ENCODE data around the gene TPP2. TPM values are rescaled to one million over a fixed set of nuclear protein-coding genes. Genes with fewer than 3 reads are reported as not detected.

Gene TPP2
- total RNA-seq, 1 experiment from 2014 or later = 58.9 TPM

DNA sequence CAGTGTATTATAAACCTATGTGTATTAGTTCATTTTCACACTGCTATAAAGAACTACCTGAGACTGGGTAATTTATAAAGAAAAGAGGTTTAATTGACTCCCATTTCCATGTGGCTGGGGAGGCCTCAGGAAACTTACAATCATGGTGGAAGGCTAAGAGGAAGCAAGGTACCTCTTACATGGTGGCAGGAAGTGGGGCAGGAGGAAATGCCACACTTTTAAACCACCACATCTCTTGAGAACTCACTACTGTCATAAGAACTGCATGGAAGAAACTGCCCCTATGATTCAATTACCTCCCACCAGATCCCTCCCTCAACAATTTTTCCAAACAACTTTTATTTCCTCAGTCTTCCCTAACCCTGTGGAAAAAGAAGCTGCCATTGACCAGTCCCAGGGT, 14.5 kb upstream of the TPP2 start:
- H3K4me1 Mint-ChIP-seq (ENCODE audit: low read depth, unreplicated experiment) = no peaks in the 10 kb centered on the region
- 0 out of 2 replicates have a peak, but pooled peaks cover 1% of the 10 kb centered on the region for H3K27me3 ChIP-seq (replicated peaks; ENCODE audit: control insufficient read depth, insufficient read depth, low read length)
- TF ChIP-seq, protein P1, sequence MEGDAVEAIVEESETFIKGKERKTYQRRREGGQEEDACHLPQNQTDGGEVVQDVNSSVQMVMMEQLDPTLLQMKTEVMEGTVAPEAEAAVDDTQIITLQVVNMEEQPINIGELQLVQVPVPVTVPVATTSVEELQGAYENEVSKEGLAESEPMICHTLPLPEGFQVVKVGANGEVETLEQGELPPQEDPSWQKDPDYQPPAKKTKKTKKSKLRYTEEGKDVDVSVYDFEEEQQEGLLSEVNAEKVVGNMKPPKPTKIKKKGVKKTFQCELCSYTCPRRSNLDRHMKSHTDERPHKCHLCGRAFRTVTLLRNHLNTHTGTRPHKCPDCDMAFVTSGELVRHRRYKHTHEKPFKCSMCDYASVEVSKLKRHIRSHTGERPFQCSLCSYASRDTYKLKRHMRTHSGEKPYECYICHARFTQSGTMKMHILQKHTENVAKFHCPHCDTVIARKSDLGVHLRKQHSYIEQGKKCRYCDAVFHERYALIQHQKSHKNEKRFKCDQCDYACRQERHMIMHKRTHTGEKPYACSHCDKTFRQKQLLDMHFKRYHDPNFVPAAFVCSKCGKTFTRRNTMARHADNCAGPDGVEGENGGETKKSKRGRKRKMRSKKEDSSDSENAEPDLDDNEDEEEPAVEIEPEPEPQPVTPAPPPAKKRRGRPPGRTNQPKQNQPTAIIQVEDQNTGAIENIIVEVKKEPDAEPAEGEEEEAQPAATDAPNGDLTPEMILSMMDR (IDR thresholded peaks at IDR 0.05; ENCODE audit: insufficient read depth in 1 of 2, low read depth in 1 of 2, low read length in 1 of 2, severe bottlenecking in 1 of 2, unreplicated experiment in 1 of 2) = no peak
- H3K4me1 ChIP-seq = no peaks in the 10 kb centered on the region
- peaks cover 6% of the 10 kb centered on the region for H3K27me3 Mint-ChIP-seq (ENCODE audit: insufficient read depth, unreplicated experiment)
- no peak overlapping the region for H3K27ac Mint-ChIP-seq (ENCODE audit: unreplicated experiment)
- no peak overlapping the region for H3K4me3 ChIP-seq (ENCODE audit: low read depth, low read length)
- POLR2A ChIA-PET = no interaction called here
- BruUV-seq (replicated peaks) = no TSS peak
- H3K9me3 Mint-ChIP-seq (ENCODE audit: unreplicated experiment) = no peaks in the 10 kb centered on the region
- no peak for DNase-seq
- no peak overlapping the region for H3K4me3 Mint-ChIP-seq (ENCODE audit: unreplicated experiment)
- intact Hi-C loops (cut with micrococcal nuclease; ENCODE audit: unreplicated experiment) = no loop called here
- H3K9me3 ChIP-seq = no peaks in the 10 kb centered on the region
- no peaks in the 10 kb centered on the region for H3K36me3 ChIP-seq (ENCODE audit: control insufficient read depth, insufficient read depth, low read length)
- H3K36me3 Mint-ChIP-seq (ENCODE audit: insufficient read depth, unreplicated experiment) = no peaks in the 10 kb centered on the region
- CTCF ChIA-PET = interaction anchor here (0.6 to 1.1 kb wide), 3 partner anchors 10 to 143 kb away, joined by 3 to 5 read pairs (median 5); no protein-coding TSS in a partner anchor

DNA sequence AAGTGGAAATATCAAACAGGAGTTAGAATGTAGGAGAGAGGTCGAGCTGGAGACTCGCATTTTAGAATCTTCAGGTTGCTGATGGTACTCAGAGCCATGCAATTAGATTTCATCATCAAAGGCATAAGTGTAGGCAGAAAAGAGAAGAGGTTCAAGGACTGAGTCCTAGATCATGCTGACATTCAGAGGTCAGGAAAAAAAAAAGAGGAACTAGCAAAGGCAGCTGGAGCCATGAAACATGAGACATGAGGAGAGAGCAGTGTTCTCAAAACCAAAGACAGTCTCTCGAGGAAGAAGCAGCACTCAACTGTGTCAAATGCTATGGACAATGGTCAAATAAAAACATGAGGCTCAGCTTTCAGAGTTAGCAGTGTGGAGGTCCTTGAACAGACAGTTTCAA, 12.4 kb upstream of the TPP2 start:
- H3K4me1 Mint-ChIP-seq (ENCODE audit: low read depth, unreplicated experiment) = no peaks in the 10 kb centered on the region
- H3K27ac Mint-ChIP-seq (ENCODE audit: unreplicated experiment) = no peak overlapping the region
- no peaks in the 10 kb centered on the region for H3K9me3 ChIP-seq
- no peaks in the 10 kb centered on the region for H3K36me3 ChIP-seq (ENCODE audit: control insufficient read depth, insufficient read depth, low read length)
- ChIA-PET POLR2A (no interaction called here), CTCF (no interaction called here)
- peaks cover 6% of the 10 kb centered on the region for H3K27me3 Mint-ChIP-seq (ENCODE audit: insufficient read depth, unreplicated experiment)
- H3K27me3 ChIP-seq (replicated peaks; ENCODE audit: control insufficient read depth, insufficient read depth, low read length) = 0 out of 2 replicates have a peak, but pooled peaks cover 1% of the 10 kb centered on the region
- H3K4me1 ChIP-seq = no peaks in the 10 kb centered on the region
- BruUV-seq (replicated peaks) = no TSS peak
- intact Hi-C loops (cut with micrococcal nuclease; ENCODE audit: unreplicated experiment) = no loop called here
- TF ChIP-seq, protein P1 (IDR thresholded peaks at IDR 0.05; ENCODE audit: insufficient read depth in 1 of 2, low read depth in 1 of 2, low read length in 1 of 2, severe bottlenecking in 1 of 2, unreplicated experiment in 1 of 2) = no peak
- H3K4me3 ChIP-seq (ENCODE audit: low read depth, low read length) = no peak overlapping the region
- H3K9me3 Mint-ChIP-seq (ENCODE audit: unreplicated experiment) = no peaks in the 10 kb centered on the region
- no peaks in the 10 kb centered on the region for H3K36me3 Mint-ChIP-seq (ENCODE audit: insufficient read depth, unreplicated experiment)
- no peak overlapping the region for H3K4me3 Mint-ChIP-seq (ENCODE audit: unreplicated experiment)
- no peak for DNase-seq

DNA sequence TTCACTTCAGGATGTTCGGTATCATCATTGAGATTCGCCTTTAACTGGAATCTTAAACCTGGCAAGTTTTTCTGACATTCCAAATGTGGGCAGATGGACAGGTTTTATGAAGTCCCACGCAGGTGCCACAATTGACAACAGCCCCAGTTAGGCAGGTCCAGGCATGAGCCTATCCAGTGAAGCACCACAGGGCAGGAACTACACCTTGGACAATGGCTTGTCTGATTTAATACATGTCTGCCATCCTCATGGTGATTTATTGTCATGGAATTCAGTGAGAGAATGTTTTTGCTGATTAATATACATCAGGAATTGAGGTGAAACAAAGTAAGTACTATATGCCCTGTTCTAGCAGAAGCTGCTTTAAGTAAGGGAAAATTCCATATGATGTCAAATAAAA, 10.2 kb upstream of the TPP2 start:
- Histone ChIP-seq H3K4me3 (ENCODE audit: low read depth, low read length) (no peak overlapping the region), H3K4me1 (no peaks in the 10 kb centered on the region), H3K36me3 (ENCODE audit: control insufficient read depth, insufficient read depth, low read length) (no peaks in the 10 kb centered on the region), H3K27me3 (replicated peaks; ENCODE audit: control insufficient read depth, insufficient read depth, low read length) (0 out of 2 replicates have a peak, but pooled peaks cover 1% of the 10 kb centered on the region), H3K9me3 (no peaks in the 10 kb centered on the region)
- ChIA-PET CTCF (no interaction called here), POLR2A (interaction anchor here (0.5 kb wide), 1 partner anchor 170 kb away, joined by 10 read pairs; no protein-coding TSS in a partner anchor)
- peaks cover 6% of the 10 kb centered on the region for H3K27me3 Mint-ChIP-seq (ENCODE audit: insufficient read depth, unreplicated experiment)
- BruUV-seq (replicated peaks) = no TSS peak
- no peaks in the 10 kb centered on the region for H3K36me3 Mint-ChIP-seq (ENCODE audit: insufficient read depth, unreplicated experiment)
- intact Hi-C loops (cut with micrococcal nuclease; ENCODE audit: unreplicated experiment) = no loop called here
- no peaks in the 10 kb centered on the region for H3K9me3 Mint-ChIP-seq (ENCODE audit: unreplicated experiment)
- no peak overlapping the region for H3K27ac Mint-ChIP-seq (ENCODE audit: unreplicated experiment)
- no peak overlapping the region for H3K4me3 Mint-ChIP-seq (ENCODE audit: unreplicated experiment)
- DNase-seq = no peak
- H3K4me1 Mint-ChIP-seq (ENCODE audit: low read depth, unreplicated experiment) = no peaks in the 10 kb centered on the region
- TF ChIP-seq, protein P1 (IDR thresholded peaks at IDR 0.05; ENCODE audit: insufficient read depth in 1 of 2, low read depth in 1 of 2, low read length in 1 of 2, severe bottlenecking in 1 of 2, unreplicated experiment in 1 of 2) = no peak
